Measurements from ENCODE around the gene OR2V2. TPM values are rescaled to one million over a fixed set of nuclear protein-coding genes. Genes with fewer than 3 reads are reported as not detected.

Gene OR2V2
- total and polyA plus RNA-seq, 10 of the 15 experiments (the other 5 are each of a cell fraction or from before 2014, with no cell fraction given) = 0.26 TPM; not detected in 9

DNA sequence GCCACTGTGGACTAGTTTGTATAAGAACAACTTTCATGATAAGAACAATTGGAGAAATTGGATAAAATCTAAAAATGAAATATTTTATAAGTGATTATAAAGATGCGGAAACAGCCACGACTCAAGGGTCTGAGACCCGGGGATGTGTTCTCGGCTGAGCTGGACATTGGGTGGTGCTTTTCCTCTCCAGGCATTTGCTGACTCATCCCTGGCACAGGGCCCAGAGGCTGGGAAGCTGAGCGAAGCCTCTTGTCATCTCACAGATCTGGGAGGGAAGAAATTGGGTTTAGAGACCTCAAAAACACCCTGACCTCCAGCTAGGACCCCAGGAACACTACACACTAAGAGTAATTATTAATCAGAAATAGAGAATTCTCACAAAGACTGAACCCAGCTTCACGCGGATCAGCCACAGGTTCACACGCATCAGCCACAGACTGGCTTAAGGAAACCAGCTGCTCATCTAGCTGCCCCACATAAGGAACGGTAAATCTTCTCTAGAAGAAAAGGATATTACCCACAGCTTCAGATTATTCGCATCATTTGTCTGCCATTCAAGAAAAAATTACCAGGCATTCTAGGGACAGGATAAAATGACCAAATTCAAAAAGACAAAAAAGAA is 13.7 kb upstream of the OR2V2 start (continued):
- TF ChIP-seq SREBF1 (IDR thresholded peaks at IDR 0.05; ENCODE audit: low read length) = no peak
- TF ChIP-seq MXI1 (IDR thresholded peaks at IDR 0.05; ENCODE audit: low read depth, low read length) = no peak
- TF ChIP-seq ZNF384 (IDR thresholded peaks at IDR 0.05; ENCODE audit: borderline replicate concordance, low read depth, low read length) = no peak
- no peak for TF ChIP-seq NR2C1 (IDR thresholded peaks at IDR 0.05)
- TF ChIP-seq, protein P1, sequence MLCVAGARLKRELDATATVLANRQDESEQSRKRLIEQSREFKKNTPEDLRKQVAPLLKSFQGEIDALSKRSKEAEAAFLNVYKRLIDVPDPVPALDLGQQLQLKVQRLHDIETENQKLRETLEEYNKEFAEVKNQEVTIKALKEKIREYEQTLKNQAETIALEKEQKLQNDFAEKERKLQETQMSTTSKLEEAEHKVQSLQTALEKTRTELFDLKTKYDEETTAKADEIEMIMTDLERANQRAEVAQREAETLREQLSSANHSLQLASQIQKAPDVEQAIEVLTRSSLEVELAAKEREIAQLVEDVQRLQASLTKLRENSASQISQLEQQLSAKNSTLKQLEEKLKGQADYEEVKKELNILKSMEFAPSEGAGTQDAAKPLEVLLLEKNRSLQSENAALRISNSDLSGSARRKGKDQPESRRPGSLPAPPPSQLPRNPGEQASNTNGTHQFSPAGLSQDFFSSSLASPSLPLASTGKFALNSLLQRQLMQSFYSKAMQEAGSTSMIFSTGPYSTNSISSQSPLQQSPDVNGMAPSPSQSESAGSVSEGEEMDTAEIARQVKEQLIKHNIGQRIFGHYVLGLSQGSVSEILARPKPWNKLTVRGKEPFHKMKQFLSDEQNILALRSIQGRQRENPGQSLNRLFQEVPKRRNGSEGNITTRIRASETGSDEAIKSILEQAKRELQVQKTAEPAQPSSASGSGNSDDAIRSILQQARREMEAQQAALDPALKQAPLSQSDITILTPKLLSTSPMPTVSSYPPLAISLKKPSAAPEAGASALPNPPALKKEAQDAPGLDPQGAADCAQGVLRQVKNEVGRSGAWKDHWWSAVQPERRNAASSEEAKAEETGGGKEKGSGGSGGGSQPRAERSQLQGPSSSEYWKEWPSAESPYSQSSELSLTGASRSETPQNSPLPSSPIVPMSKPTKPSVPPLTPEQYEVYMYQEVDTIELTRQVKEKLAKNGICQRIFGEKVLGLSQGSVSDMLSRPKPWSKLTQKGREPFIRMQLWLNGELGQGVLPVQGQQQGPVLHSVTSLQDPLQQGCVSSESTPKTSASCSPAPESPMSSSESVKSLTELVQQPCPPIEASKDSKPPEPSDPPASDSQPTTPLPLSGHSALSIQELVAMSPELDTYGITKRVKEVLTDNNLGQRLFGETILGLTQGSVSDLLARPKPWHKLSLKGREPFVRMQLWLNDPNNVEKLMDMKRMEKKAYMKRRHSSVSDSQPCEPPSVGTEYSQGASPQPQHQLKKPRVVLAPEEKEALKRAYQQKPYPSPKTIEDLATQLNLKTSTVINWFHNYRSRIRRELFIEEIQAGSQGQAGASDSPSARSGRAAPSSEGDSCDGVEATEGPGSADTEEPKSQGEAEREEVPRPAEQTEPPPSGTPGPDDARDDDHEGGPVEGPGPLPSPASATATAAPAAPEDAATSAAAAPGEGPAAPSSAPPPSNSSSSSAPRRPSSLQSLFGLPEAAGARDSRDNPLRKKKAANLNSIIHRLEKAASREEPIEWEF (IDR thresholded peaks at IDR 0.05; ENCODE audit: insufficient replicate concordance, low read depth, low read length) = no peak
- TF ChIP-seq, protein P2, sequence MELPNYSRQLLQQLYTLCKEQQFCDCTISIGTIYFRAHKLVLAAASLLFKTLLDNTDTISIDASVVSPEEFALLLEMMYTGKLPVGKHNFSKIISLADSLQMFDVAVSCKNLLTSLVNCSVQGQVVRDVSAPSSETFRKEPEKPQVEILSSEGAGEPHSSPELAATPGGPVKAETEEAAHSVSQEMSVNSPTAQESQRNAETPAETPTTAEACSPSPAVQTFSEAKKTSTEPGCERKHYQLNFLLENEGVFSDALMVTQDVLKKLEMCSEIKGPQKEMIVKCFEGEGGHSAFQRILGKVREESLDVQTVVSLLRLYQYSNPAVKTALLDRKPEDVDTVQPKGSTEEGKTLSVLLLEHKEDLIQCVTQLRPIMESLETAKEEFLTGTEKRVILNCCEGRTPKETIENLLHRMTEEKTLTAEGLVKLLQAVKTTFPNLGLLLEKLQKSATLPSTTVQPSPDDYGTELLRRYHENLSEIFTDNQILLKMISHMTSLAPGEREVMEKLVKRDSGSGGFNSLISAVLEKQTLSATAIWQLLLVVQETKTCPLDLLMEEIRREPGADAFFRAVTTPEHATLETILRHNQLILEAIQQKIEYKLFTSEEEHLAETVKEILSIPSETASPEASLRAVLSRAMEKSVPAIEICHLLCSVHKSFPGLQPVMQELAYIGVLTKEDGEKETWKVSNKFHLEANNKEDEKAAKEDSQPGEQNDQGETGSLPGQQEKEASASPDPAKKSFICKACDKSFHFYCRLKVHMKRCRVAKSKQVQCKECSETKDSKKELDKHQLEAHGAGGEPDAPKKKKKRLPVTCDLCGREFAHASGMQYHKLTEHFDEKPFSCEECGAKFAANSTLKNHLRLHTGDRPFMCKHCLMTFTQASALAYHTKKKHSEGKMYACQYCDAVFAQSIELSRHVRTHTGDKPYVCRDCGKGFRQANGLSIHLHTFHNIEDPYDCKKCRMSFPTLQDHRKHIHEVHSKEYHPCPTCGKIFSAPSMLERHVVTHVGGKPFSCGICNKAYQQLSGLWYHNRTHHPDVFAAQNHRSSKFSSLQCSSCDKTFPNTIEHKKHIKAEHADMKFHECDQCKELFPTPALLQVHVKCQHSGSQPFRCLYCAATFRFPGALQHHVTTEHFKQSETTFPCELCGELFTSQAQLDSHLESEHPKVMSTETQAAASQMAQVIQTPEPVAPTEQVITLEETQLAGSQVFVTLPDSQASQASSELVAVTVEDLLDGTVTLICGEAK (IDR thresholded peaks at IDR 0.05; ENCODE audit: borderline replicate concordance) = no peak
- TF ChIP-seq SMAD5 (IDR thresholded peaks at IDR 0.05; ENCODE audit: low read depth) = no peak
